GM23338 (cell line): ENCODE results near the gene SACS. TPM values are rescaled to one million over a fixed set of nuclear protein-coding genes. Genes with fewer than 3 reads are reported as not detected.

Experiments used
- ATAC-seq: fragments of 200-7000 bp; cut with Tn5 transposase; 3 replicates; pipeline ENCODE4 v1.9.1; 2020
- DNase-seq: peaks from one replicate; pipeline ENCODE4 v3.0.0-alpha.2; 2015; ENCODE audit warnings: low spot score
- H2AFZ ChIP-seq: fragments of 200-600 bp; sonication (generic); 2 replicates; pipeline ENCODE4 v1.8.0; 2016; ENCODE audit warnings: antibody characterized with exemption, mild to moderate bottlenecking, moderate library complexity
- H3F3A ChIP-seq: fragments of 200-600 bp; sonication (generic); replicated peaks from 2 replicates; pipeline ENCODE4 v1.8.0; 2017; ENCODE audit warnings: antibody characterized with exemption, mixed run types, low read depth
- H3K27ac ChIP-seq: fragments of 200-600 bp; sonication (generic); 2 replicates; pipeline ENCODE4 v1.6.1; 2016; ENCODE audit warnings: low read depth
- H3K27me3 ChIP-seq: fragments of 200-600 bp; sonication (generic); 2 replicates; pipeline ENCODE4 v1.8.0; 2016; ENCODE audit warnings: mild to moderate bottlenecking, mixed run types, moderate library complexity; ENCODE audit not compliant: insufficient read depth
- H3K36me3 ChIP-seq: fragments of 200-600 bp; sonication (generic); 2 replicates; pipeline ENCODE4 v1.8.0; 2016; ENCODE audit warnings: mild to moderate bottlenecking; ENCODE audit not compliant: insufficient read depth
- H3K4me1 ChIP-seq: fragments of 200-600 bp; sonication (generic); 2 replicates; pipeline ENCODE4 v1.8.0; 2016; ENCODE audit warnings: mild to moderate bottlenecking, moderate library complexity; ENCODE audit not compliant: insufficient read depth
- H3K4me2 ChIP-seq: fragments of 200-600 bp; sonication (generic); 2 replicates; pipeline ENCODE4 v1.7.1; 2017; ENCODE audit warnings: mixed run types
- H3K4me3 ChIP-seq: fragments of 200-600 bp; sonication (generic); 2 replicates; pipeline ENCODE4 v1.6.1; 2016; ENCODE audit warnings: mixed run types
- H3K79me2 ChIP-seq: fragments of 200-600 bp; sonication (generic); replicated peaks from 2 replicates; pipeline ENCODE4 v1.8.0; 2017; ENCODE audit warnings: mild to moderate bottlenecking; ENCODE audit not compliant: insufficient read depth
- H3K9me2 ChIP-seq: fragments of 200-600 bp; sonication (generic); 2 replicates; pipeline ENCODE4 v1.8.0; 2017; ENCODE audit not compliant: insufficient read depth
- H4K20me1 ChIP-seq: fragments of 200-600 bp; sonication (generic); replicated peaks from 2 replicates; pipeline ENCODE4 v1.8.0; 2017; ENCODE audit warnings: mild to moderate bottlenecking; ENCODE audit not compliant: insufficient read depth
- H3K27ac Mint-ChIP-seq: 2 replicates; pipeline ENCODE4 v1.8.0; 2020; ENCODE audit warnings: inconsistent platforms, mild to moderate bottlenecking, moderate library complexity, mixed read lengths
- H3K27me3 Mint-ChIP-seq: 3 replicates; pipeline ENCODE4 v1.8.0; 2022; ENCODE audit warnings: low read depth, mild to moderate bottlenecking, moderate library complexity, mixed read lengths, inconsistent platforms; ENCODE audit not compliant: insufficient read depth, poor library complexity
- H3K36me3 Mint-ChIP-seq: 3 replicates; pipeline ENCODE4 v1.8.0; 2021; ENCODE audit warnings: low read depth, mild to moderate bottlenecking, inconsistent platforms, moderate library complexity, mixed read lengths
- H3K4me1 Mint-ChIP-seq: 3 replicates; pipeline ENCODE4 v1.8.0; 2020; ENCODE audit warnings: mild to moderate bottlenecking, inconsistent platforms, mixed read lengths
- H3K4me3 Mint-ChIP-seq: 3 replicates; pipeline ENCODE4 v1.8.0; 2021; ENCODE audit warnings: moderate library complexity, mild to moderate bottlenecking, inconsistent platforms, mixed read lengths
- H3K9me3 Mint-ChIP-seq: 3 replicates; pipeline ENCODE4 v1.8.0; 2020; ENCODE audit warnings: moderate library complexity, mild to moderate bottlenecking, inconsistent platforms, mixed read lengths
- CTCF ChIP-seq, 2 experiments: fragments of 200-600 bp in 1 of 2; sonication (generic) in 1 of 2; conservative IDR thresholded peaks; 2 replicates each; pipeline versions ENCODE4 v1.5.1 to v1.6.1; 2016 to 2017; ENCODE audit warnings: antibody characterized with exemption in 2 of 2, low read depth in 2 of 2, mild to moderate bottlenecking in 2 of 2, moderate library complexity in 1 of 2
- ETS1 ChIP-seq: IDR thresholded peaks from 2 replicates; pipeline ENCODE4 v1.6.1; 2016; ENCODE audit warnings: antibody characterized with exemption
- EZH2 ChIP-seq: fragments of 200-600 bp; sonication (generic); IDR thresholded peaks from one replicate; pipeline ENCODE4 v1.8.0; 2017; ENCODE audit warnings: antibody characterized with exemption, mild to moderate bottlenecking, low read depth; ENCODE audit not compliant: unreplicated experiment
- JUNB ChIP-seq: IDR thresholded peaks from one replicate; pipeline ENCODE4 v1.6.1; 2016; ENCODE audit warnings: antibody characterized with exemption; ENCODE audit not compliant: unreplicated experiment
- NANOG ChIP-seq: IDR thresholded peaks from 2 replicates; pipeline ENCODE4 v1.6.1; 2016; ENCODE audit warnings: antibody characterized with exemption, borderline replicate concordance
- POLR2AphosphoS5 ChIP-seq: IDR thresholded peaks from 2 replicates; pipeline ENCODE4 v1.6.1; 2016; ENCODE audit warnings: antibody characterized with exemption, low read depth
- STAT1 ChIP-seq: IDR thresholded peaks from one replicate; pipeline ENCODE4 v1.6.1; 2016; ENCODE audit warnings: antibody characterized with exemption; ENCODE audit not compliant: unreplicated experiment
- ZNF114 ChIP-seq: fragments of 250-450 bp; sonication (Bioruptor Pico); IDR thresholded peaks from 2 replicates; pipeline ENCODE4 v1.5.0; 2020; ENCODE audit warnings: mild to moderate bottlenecking, moderate library complexity
- ZNF331 ChIP-seq: fragments of 250-450 bp; sonication (Bioruptor Pico); IDR thresholded peaks from 2 replicates; pipeline ENCODE4 v1.5.0; 2020; ENCODE audit warnings: low read depth, mild to moderate bottlenecking, moderate library complexity
- ZNF462 ChIP-seq: fragments of 250-450 bp; sonication (Bioruptor Pico); IDR thresholded peaks from 2 replicates; pipeline ENCODE4 v1.5.0; 2020; ENCODE audit warnings: mild to moderate bottlenecking, moderate library complexity
- polyA plus RNA-seq: library from polyadenylated mRNA; unstranded; fragments of >200 nt; fragmentation: Nextera tagmentation; extraction: Ambion mirVana; gene quantifications from 2 replicates; pipeline ENCODE4 v1.2.1, GENCODE V29; 2016
- total RNA-seq: library from RNA; depleted of rRNA; stranded (reverse); fragments of >200 nt; shearing (Covaris generic); gene quantifications from 2 replicates; pipeline ENCODE4 v1.2.3, GENCODE V29; 2014

SACS gene
- total and polyA plus RNA-seq, 2 experiments from 2014 or later: 13.8 to 58.7 TPM

- TF ChIP-seq CTCF (conservative IDR thresholded peaks at IDR 0.05; ENCODE audit: low read depth in 2 of 2) (no peak), NANOG (no peak), ETS1 (no peak)
Observed at GRCh38 chr13:23386533-23386932, 47.0 kb downstream of the SACS start (continued).

- DNase-seq: no peak
- H3K4me1 ChIP-seq: no peaks in the 10 kb centered on the region
- H3K27ac ChIP-seq: no peak overlapping the region
- Mint-ChIP-seq H3K9me3 (no peaks in the 10 kb centered on the region), H3K27ac (no peak overlapping the region), H3K27me3 (no peaks in the 10 kb centered on the region), H3K36me3 (no peaks in the 10 kb centered on the region), H3K4me1 (peaks cover 3% of the 10 kb centered on the region; the same call in 2 of the 3 replicates), H3K4me3 (no peak overlapping the region)
- no peaks in the 10 kb centered on the region for H3K79me2 ChIP-seq
- H4K20me1 ChIP-seq: no peaks in the 10 kb centered on the region
- H3F3A ChIP-seq: no peaks in the 10 kb centered on the region
- H3K27me3 ChIP-seq: no peaks in the 10 kb centered on the region
- H3K9me2 ChIP-seq: peaks cover 17% of the 10 kb centered on the region; the same call in 1 of the 2 replicates
- ATAC-seq: no peak
- H3K4me2 ChIP-seq: no peak overlapping the region
- no peaks in the 10 kb centered on the region for H3K36me3 ChIP-seq
- H2AFZ ChIP-seq: no peak overlapping the region
- H3K4me3 ChIP-seq: no peak overlapping the region
- no peak for TF ChIP-seq CTCF (conservative IDR thresholded peaks at IDR 0.05; ENCODE audit: low read depth in 2 of 2)
- TF ChIP-seq EZH2: no peak
- no peak for TF ChIP-seq ZNF331 (CRISPR knock-in tag)
- no peak for TF ChIP-seq ZNF462
- TF ChIP-seq POLR2AphosphoS5: no peak
- no peak for TF ChIP-seq STAT1
- TF ChIP-seq JUNB: no peak
- no peak for TF ChIP-seq ETS1
- TF ChIP-seq ZNF114: no peak
Observed at GRCh38 chr13:23385931-23386330, 47.6 kb downstream of the SACS start.
